ENCODE data around the gene CCDC68.

CCDC68 gene

GRCh38 chr18:54961016-54961423, 1.8 kb upstream of the CCDC68 start:
- H3K36me3 ChIP-seq (ENCODE audit: insufficient read depth, low read length): no peaks in the 10 kb centered on the region
- H3K4me3 ChIP-seq (ENCODE audit: low read depth, low read length): no peak overlapping the region
- H2AFZ ChIP-seq (ENCODE audit: low read length, unreplicated experiment): no peak overlapping the region
- no peaks in the 10 kb centered on the region for H3K27me3 ChIP-seq (ENCODE audit: insufficient read depth, low read length)
- no peak overlapping the region for H3K27ac ChIP-seq (ENCODE audit: low read depth, low read length)
- no peaks in the 10 kb centered on the region for H3K79me2 ChIP-seq (ENCODE audit: control insufficient read depth, insufficient read depth, low read length, unreplicated experiment)
- H3K4me1 ChIP-seq (ENCODE audit: control insufficient read depth, insufficient read depth, low read length, unreplicated experiment): peaks cover 22% of the 10 kb centered on the region

- peaks cover 22% of the 10 kb centered on the region for H3K4me1 ChIP-seq (ENCODE audit: control insufficient read depth, insufficient read depth, low read length, unreplicated experiment)
- H3K27ac ChIP-seq (ENCODE audit: low read depth, low read length): no peak overlapping the region
- H3K79me2 ChIP-seq (ENCODE audit: control insufficient read depth, insufficient read depth, low read length, unreplicated experiment): no peaks in the 10 kb centered on the region
- no peak overlapping the region for H3K4me3 ChIP-seq (ENCODE audit: low read depth, low read length)
- no peaks in the 10 kb centered on the region for H3K36me3 ChIP-seq (ENCODE audit: insufficient read depth, low read length)
- H2AFZ ChIP-seq (ENCODE audit: low read length, unreplicated experiment): no peak overlapping the region
- H3K27me3 ChIP-seq (ENCODE audit: insufficient read depth, low read length): no peaks in the 10 kb centered on the region
Observed at GRCh38 chr18:54960197-54960596, 936 bp upstream of the CCDC68 start.

- Histone ChIP-seq H3K4me1 (ENCODE audit: control insufficient read depth, insufficient read depth, low read length, unreplicated experiment) (peaks cover 14% of the 10 kb centered on the region), H3K36me3 (ENCODE audit: insufficient read depth, low read length) (no peaks in the 10 kb centered on the region), H3K4me3 (ENCODE audit: low read depth, low read length) (no peak overlapping the region), H3K79me2 (ENCODE audit: control insufficient read depth, insufficient read depth, low read length, unreplicated experiment) (no peaks in the 10 kb centered on the region), H3K27me3 (ENCODE audit: insufficient read depth, low read length) (no peaks in the 10 kb centered on the region), H3K27ac (ENCODE audit: low read depth, low read length) (peak overlapping the region; percentile 74), H2AFZ (ENCODE audit: low read length, unreplicated experiment) (peak overlapping the region; percentile 70)
Observed at GRCh38 chr18:54957996-54958395, 1.3 kb downstream of the CCDC68 start.

GRCh38 chr18:54957296-54957832, 1.9 kb downstream of the CCDC68 start:
- Histone ChIP-seq H3K4me1 (ENCODE audit: control insufficient read depth, insufficient read depth, low read length, unreplicated experiment) (peaks cover 14% of the 10 kb centered on the region), H3K79me2 (ENCODE audit: control insufficient read depth, insufficient read depth, low read length, unreplicated experiment) (no peaks in the 10 kb centered on the region)

GRCh38 chr18:54956506-54956905, 2.8 kb downstream of the CCDC68 start:
- H3K4me3 ChIP-seq (ENCODE audit: low read depth, low read length): no peak overlapping the region
- H3K36me3 ChIP-seq (ENCODE audit: insufficient read depth, low read length): no peaks in the 10 kb centered on the region
- no peaks in the 10 kb centered on the region for H3K79me2 ChIP-seq (ENCODE audit: control insufficient read depth, insufficient read depth, low read length, unreplicated experiment)
- H3K4me1 ChIP-seq (ENCODE audit: control insufficient read depth, insufficient read depth, low read length, unreplicated experiment): peaks cover 14% of the 10 kb centered on the region
- H2AFZ ChIP-seq (ENCODE audit: low read length, unreplicated experiment): no peak overlapping the region
- H3K27ac ChIP-seq (ENCODE audit: low read depth, low read length): no peak overlapping the region; the same call in 1 of the 2 replicates
- no peaks in the 10 kb centered on the region for H3K27me3 ChIP-seq (ENCODE audit: insufficient read depth, low read length)

More at GRCh38 chr18:54957296-54957832, 1.9 kb downstream of the CCDC68 start:
- Histone ChIP-seq H2AFZ (ENCODE audit: low read length, unreplicated experiment) (peak overlapping the region; percentile 70), H3K27me3 (ENCODE audit: insufficient read depth, low read length) (no peaks in the 10 kb centered on the region), H3K27ac (ENCODE audit: low read depth, low read length) (peak overlapping the region; percentile 74), H3K36me3 (ENCODE audit: insufficient read depth, low read length) (no peaks in the 10 kb centered on the region), H3K4me3 (ENCODE audit: low read depth, low read length) (no peak overlapping the region)

- Histone ChIP-seq H3K4me1 (ENCODE audit: control insufficient read depth, insufficient read depth, low read length, unreplicated experiment) (peaks cover 3% of the 10 kb centered on the region), H3K36me3 (ENCODE audit: insufficient read depth, low read length) (no peaks in the 10 kb centered on the region), H3K27me3 (ENCODE audit: insufficient read depth, low read length) (no peaks in the 10 kb centered on the region), H3K27ac (ENCODE audit: low read depth, low read length) (no peak overlapping the region), H3K79me2 (ENCODE audit: control insufficient read depth, insufficient read depth, low read length, unreplicated experiment) (no peaks in the 10 kb centered on the region), H3K4me3 (ENCODE audit: low read depth, low read length) (no peak overlapping the region), H2AFZ (ENCODE audit: low read length, unreplicated experiment) (no peak overlapping the region)
Observed at GRCh38 chr18:54952026-54952425, 7.2 kb downstream of the CCDC68 start.

- H2AFZ ChIP-seq (ENCODE audit: low read length, unreplicated experiment): no peak overlapping the region
- H3K4me3 ChIP-seq (ENCODE audit: low read depth, low read length): no peak overlapping the region
- H3K27me3 ChIP-seq (ENCODE audit: insufficient read depth, low read length): no peaks in the 10 kb centered on the region
- H3K4me1 ChIP-seq (ENCODE audit: control insufficient read depth, insufficient read depth, low read length, unreplicated experiment): peaks cover 16% of the 10 kb centered on the region
- no peak overlapping the region for H3K27ac ChIP-seq (ENCODE audit: low read depth, low read length)
- H3K36me3 ChIP-seq (ENCODE audit: insufficient read depth, low read length): no peaks in the 10 kb centered on the region
- H3K79me2 ChIP-seq (ENCODE audit: control insufficient read depth, insufficient read depth, low read length, unreplicated experiment): no peaks in the 10 kb centered on the region
Observed at GRCh38 chr18:54950221-54950620, 9.0 kb downstream of the CCDC68 start.

GRCh38 chr18:54949588-54949987, 9.7 kb downstream of the CCDC68 start:
- H3K4me3 ChIP-seq (ENCODE audit: low read depth, low read length): no peak overlapping the region
- H3K27me3 ChIP-seq (ENCODE audit: insufficient read depth, low read length): no peaks in the 10 kb centered on the region
- no peak overlapping the region for H3K27ac ChIP-seq (ENCODE audit: low read depth, low read length)
- peaks cover 16% of the 10 kb centered on the region for H3K4me1 ChIP-seq (ENCODE audit: control insufficient read depth, insufficient read depth, low read length, unreplicated experiment)
- H3K79me2 ChIP-seq (ENCODE audit: control insufficient read depth, insufficient read depth, low read length, unreplicated experiment): no peaks in the 10 kb centered on the region
- no peaks in the 10 kb centered on the region for H3K36me3 ChIP-seq (ENCODE audit: insufficient read depth, low read length)
- no peak overlapping the region for H2AFZ ChIP-seq (ENCODE audit: low read length, unreplicated experiment)

GRCh38 chr18:54948350-54948837, 10.9 kb downstream of the CCDC68 start:
- Histone ChIP-seq H2AFZ (ENCODE audit: low read length, unreplicated experiment) (no peak overlapping the region), H3K4me1 (ENCODE audit: control insufficient read depth, insufficient read depth, low read length, unreplicated experiment) (peaks cover 16% of the 10 kb centered on the region), H3K27me3 (ENCODE audit: insufficient read depth, low read length) (no peaks in the 10 kb centered on the region), H3K36me3 (ENCODE audit: insufficient read depth, low read length) (no peaks in the 10 kb centered on the region), H3K4me3 (ENCODE audit: low read depth, low read length) (no peak overlapping the region), H3K27ac (ENCODE audit: low read depth, low read length) (no peak overlapping the region), H3K79me2 (ENCODE audit: control insufficient read depth, insufficient read depth, low read length, unreplicated experiment) (no peaks in the 10 kb centered on the region)

GRCh38 chr18:54947091-54947490, 12.2 kb downstream of the CCDC68 start:
- H3K36me3 ChIP-seq (ENCODE audit: insufficient read depth, low read length): no peaks in the 10 kb centered on the region
- peaks cover 16% of the 10 kb centered on the region for H3K4me1 ChIP-seq (ENCODE audit: control insufficient read depth, insufficient read depth, low read length, unreplicated experiment)
- H3K79me2 ChIP-seq (ENCODE audit: control insufficient read depth, insufficient read depth, low read length, unreplicated experiment): no peaks in the 10 kb centered on the region
- peak overlapping the region; percentile 78 for H3K27ac ChIP-seq (ENCODE audit: low read depth, low read length)
- H2AFZ ChIP-seq (ENCODE audit: low read length, unreplicated experiment): peak overlapping the region; percentile 76
- H3K4me3 ChIP-seq (ENCODE audit: low read depth, low read length): peak overlapping the region; percentile 70; the same call in 1 of the 2 replicates
- H3K27me3 ChIP-seq (ENCODE audit: insufficient read depth, low read length): no peaks in the 10 kb centered on the region

- H3K79me2 ChIP-seq (ENCODE audit: control insufficient read depth, insufficient read depth, low read length, unreplicated experiment): no peaks in the 10 kb centered on the region
- H3K4me3 ChIP-seq (ENCODE audit: low read depth, low read length): peak overlapping the region; percentile 70
- H2AFZ ChIP-seq (ENCODE audit: low read length, unreplicated experiment): peak overlapping the region; percentile 76
- no peaks in the 10 kb centered on the region for H3K36me3 ChIP-seq (ENCODE audit: insufficient read depth, low read length)
- peaks cover 16% of the 10 kb centered on the region for H3K4me1 ChIP-seq (ENCODE audit: control insufficient read depth, insufficient read depth, low read length, unreplicated experiment)
- peak overlapping the region; percentile 78 for H3K27ac ChIP-seq (ENCODE audit: low read depth, low read length)
- H3K27me3 ChIP-seq (ENCODE audit: insufficient read depth, low read length): no peaks in the 10 kb centered on the region
Observed at GRCh38 chr18:54946149-54946581, 13.1 kb downstream of the CCDC68 start.
